ENCODE measurements around the gene IGF2.

- TF ChIP-seq CTCF (IDR thresholded peaks at IDR 0.05): no peak
- no peak for TF ChIP-seq ZFX (IDR thresholded peaks at IDR 0.05; ENCODE audit: borderline replicate concordance)
Measured at GRCh38 chr11:2185324-2186085, 46.3 kb upstream of the IGF2 start.

Measured in 22Rv1 (cell line).